GM10248 (cell line): ENCODE data around the gene KRT85.

Source experiments
- CTCF ChIA-PET: fragments of 300-600 bp; sonication (Branson Sonifier 250); formaldehyde crosslinking; extraction: SDS; loops from one replicate; lab custom pipeline; 2021; ENCODE audit warnings: antibody characterized with exemption; lab: Yijun Ruan, JAX
- POLR2A ChIA-PET: fragments of 350-650 bp; sonication (Branson Sonifier 250); formaldehyde crosslinking; extraction: SDS; loops from one replicate; lab custom pipeline; 2020; ENCODE audit warnings: antibody characterized with exemption; lab: Yijun Ruan, JAX
- DNase-seq: peaks from one replicate; pipeline ENCODE4 v3.0.0; 2012; ENCODE audit errors: extremely low spot score
- TF ChIP-seq, protein P1 (sequence below): IDR thresholded peaks from 2 replicates; pipeline ENCODE4 v1.5.1; 2012; ENCODE audit warnings: mild to moderate bottlenecking, low read depth; ENCODE audit errors: extremely low read depth, missing control alignments, control extremely low read depth

KRT85 gene

DNA sequence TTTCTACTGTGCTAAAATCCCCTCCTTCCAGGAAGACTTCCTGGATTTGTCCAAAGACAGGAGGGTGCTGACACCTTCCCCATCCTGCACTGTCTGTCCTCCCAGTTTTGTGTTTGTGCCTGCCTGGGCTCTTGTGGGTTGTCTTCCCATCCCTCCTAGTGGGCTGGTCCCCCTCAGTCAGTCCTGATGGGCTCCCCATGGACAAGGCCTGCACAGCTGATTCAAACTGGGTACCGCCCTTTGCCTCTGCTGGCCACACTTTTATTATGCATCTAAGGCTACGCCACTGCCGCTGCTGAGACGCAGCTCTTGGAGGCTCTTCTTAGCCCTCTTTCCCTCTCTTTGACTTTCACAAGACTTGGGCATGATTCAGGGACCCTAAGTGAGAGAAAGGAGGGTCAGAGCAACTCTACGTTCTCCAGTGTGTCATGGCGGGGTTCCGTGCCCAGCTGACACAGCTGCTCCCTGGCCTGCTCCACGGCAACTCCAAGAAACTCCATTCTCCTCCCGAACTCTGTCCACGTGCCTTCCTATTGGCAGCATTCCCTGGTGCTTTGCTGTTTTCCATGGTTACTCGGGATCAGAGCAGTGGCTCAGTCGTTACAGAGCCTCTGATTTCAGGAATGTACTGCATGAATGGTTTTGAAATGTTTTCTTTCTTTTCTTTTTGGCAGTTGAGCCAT, 3.8 kb upstream of the KRT85 start:
- TF ChIP-seq, protein P1, sequence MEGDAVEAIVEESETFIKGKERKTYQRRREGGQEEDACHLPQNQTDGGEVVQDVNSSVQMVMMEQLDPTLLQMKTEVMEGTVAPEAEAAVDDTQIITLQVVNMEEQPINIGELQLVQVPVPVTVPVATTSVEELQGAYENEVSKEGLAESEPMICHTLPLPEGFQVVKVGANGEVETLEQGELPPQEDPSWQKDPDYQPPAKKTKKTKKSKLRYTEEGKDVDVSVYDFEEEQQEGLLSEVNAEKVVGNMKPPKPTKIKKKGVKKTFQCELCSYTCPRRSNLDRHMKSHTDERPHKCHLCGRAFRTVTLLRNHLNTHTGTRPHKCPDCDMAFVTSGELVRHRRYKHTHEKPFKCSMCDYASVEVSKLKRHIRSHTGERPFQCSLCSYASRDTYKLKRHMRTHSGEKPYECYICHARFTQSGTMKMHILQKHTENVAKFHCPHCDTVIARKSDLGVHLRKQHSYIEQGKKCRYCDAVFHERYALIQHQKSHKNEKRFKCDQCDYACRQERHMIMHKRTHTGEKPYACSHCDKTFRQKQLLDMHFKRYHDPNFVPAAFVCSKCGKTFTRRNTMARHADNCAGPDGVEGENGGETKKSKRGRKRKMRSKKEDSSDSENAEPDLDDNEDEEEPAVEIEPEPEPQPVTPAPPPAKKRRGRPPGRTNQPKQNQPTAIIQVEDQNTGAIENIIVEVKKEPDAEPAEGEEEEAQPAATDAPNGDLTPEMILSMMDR = no peak
- no peak for DNase-seq
- CTCF ChIA-PET = interaction anchor here (1.0 to 6.6 kb wide), 8 partner anchors 13 to 513 kb away, joined by 3 to 53 read pairs (median 5); partner anchors contain the start of gene KRT84
- POLR2A ChIA-PET = no interaction called here

DNA sequence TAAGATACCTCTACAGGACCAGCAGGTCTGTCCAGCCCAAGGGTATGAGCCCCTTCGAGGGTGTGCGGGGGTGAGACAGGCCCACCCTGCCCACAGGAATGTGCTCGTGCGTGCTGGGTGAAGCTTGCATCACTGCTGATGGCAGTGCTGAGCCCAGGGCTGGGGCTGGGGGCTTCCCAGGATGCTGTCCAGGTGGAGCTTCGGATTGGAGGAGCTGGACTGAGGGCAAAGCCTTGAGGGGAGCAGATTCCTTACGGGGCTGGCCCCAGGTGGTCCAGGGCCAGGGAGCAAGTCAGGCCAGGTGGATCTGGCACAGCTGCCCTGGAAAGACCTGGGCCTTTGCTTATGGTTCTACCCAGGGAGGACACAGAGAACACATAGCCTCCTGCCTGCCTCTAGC, 2.5 kb upstream of the KRT85 start:
- CTCF ChIA-PET = interaction anchor here (0.9 to 6.6 kb wide), 7 partner anchors 11 to 611 kb away, joined by 3 to 53 read pairs (median 4); no protein-coding TSS in a partner anchor
- POLR2A ChIA-PET = interaction anchor here (0.5 kb wide), 1 partner anchor 497 kb away, joined by 3 read pairs; no protein-coding TSS in a partner anchor
- TF ChIP-seq, protein P1 = no peak

DNA sequence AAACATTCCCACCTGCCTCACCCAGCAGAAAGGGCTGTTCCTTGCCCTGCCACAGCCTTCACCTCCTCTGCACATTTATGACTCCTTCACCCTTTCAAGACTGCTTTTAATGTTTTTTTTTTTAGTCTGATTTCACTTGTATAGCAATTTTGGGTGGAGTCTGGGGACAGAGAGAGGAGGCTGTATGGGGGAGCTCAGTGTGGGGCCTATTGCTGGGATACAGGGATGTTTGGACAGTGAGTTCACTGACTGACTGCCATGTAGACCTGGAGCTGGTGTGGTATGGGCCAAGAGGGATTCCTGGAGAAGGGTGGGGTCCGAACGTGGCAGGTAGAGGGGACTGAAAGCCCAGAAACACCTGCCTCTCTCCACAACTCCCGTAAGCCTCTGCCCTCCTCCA, 1.9 kb upstream of the KRT85 start:
- POLR2A ChIA-PET = no interaction called here
- CTCF ChIA-PET = interaction anchor here (1.0 to 6.6 kb wide), 4 partner anchors 47 to 612 kb away, joined by 3 to 53 read pairs (median 10); no protein-coding TSS in a partner anchor
- no peak for DNase-seq
- TF ChIP-seq, protein P1 = no peak

More for the DNA sequence above, 2.5 kb upstream of the KRT85 start:
- DNase-seq = no peak

DNA sequence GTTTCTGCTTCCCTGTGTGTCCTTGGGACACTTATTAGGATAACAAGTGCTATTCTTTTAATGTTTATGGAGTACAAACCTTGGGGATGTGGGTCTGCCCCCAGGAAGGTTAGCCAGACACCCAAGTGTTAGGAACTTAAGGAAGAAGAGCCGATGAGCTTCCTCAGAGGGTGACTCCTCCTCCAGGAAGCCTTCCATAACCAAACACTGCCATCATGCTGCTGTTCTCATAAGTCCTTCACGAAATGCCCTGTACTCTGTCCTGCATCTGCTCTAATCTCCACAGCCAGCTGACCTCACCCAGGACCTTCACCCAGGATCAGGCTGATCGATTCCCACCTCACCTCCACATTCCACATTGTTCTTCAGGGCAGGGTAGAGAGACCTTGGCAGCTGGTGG, 1.2 kb upstream of the KRT85 start:
- ChIA-PET CTCF (interaction anchor here (1.2 to 6.6 kb wide), 2 partner anchors 48 to 510 kb away, joined by 3 to 53 read pairs; no protein-coding TSS in a partner anchor), POLR2A (no interaction called here)
- DNase-seq = no peak
- TF ChIP-seq, protein P1 = no peak

DNA sequence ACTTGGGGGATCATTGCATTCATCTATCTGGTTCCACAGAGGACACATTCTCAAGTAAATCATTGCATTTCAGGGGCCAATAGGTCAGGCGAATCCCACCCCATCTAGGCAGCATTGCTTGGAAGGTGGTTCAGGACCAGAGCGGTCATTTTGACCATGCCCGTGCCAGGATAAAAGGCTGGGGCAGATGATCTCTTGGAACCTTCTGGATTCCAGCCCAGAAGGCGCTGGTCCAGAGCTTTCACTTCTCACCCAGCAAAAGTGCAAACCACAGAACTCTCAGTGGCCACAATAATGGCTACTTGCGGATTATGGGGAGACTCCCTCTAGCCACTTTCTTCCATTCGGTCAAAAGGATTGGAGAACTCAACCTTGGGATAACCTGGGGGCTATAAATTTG, 595 bp upstream of the KRT85 start:
- TF ChIP-seq, protein P1 = no peak
- ChIA-PET POLR2A (no interaction called here), CTCF (interaction anchor here (0.9 to 6.6 kb wide), 3 partner anchors 18 to 511 kb away, joined by 3 to 53 read pairs (median 3); partner anchors contain the start of gene KRT84)
- DNase-seq = no peak

DNA sequence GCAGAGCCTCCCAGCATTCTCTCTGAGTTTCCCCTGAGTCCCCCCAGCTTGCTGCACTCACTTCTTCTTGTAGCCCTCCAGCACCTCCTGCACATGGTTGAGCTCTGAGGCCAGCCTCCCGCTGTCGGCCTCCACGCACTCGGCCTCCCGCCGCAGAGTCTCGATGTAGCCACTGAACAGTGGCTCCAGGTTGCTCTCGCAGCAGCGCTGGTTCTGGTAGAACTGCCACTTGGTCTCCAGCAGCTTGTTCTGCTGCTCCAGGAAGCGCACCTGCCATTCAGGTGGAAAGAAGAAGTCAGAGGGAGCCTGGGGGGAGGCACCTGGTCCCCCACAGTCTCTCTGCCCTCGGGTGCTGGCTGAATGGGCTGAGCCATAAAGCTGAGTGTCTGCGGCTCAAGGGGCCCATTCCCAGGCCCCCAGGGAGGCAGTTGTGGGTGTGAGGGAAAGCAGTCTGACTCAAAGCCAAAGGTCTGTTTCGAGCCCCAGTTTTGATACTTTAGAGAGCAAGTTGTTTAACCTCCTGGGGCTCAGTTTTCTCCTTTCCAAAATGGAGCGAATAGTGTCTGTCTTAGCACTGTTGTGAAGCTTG, 2.3 kb downstream of the KRT85 start:
- TF ChIP-seq, protein P1 = no peak
- ChIA-PET POLR2A (no interaction called here), CTCF (interaction anchor here (1.3 kb wide), 1 partner anchor 9 kb away, joined by 4 read pairs; no protein-coding TSS in a partner anchor)
- no peak for DNase-seq
